ENCODE data around the gene DGCR2. TPM values are rescaled to one million over a fixed set of nuclear protein-coding genes. Genes with fewer than 3 reads are reported as not detected.

DGCR2 gene
- total and polyA plus RNA-seq, 2 experiments from 2014 or later, result 65.8 to 82.1 TPM

DNA sequence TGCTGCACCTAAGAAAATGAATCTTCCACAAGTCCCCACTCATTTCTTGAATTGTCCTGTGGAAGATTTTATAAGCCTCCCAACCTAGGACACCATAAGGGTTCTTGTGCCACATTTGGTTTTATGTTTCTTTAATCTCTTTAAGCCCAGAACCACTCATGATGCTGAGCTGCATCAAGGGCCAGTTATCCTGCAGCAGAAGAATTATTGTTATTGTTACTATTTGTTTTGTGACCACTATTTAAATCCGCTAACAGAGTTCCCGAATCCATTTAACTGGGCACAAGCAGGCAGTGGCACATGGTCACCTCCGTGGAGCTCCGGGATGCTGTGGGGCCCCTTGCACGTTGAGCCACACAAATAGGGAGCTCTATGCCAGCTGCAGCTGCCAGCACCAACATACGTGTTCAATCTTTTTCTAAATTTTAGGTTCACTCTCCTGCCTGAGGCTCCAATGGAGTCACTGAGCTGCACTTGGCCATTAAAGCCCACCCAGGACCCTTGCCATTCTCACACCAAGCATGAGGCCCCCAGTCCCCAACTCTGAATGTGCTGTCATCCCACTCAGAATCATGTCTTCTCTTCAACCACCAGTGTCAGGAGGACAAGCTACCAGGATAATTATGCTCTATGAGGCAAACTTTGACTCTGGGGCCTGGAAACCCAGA is 60.6 kb downstream of the DGCR2 start:
- Histone ChIP-seq H3K36me3 (peaks cover 34% of the 10 kb centered on the region), H3K4me1 (ENCODE audit: low read depth) (no peaks in the 10 kb centered on the region), H3K9me3 (ENCODE audit: low read depth) (no peaks in the 10 kb centered on the region), H3K4me3 (no peak overlapping the region), H3K27ac (no peak overlapping the region), H3K27me3 (no peaks in the 10 kb centered on the region)
- no peak for DNase-seq (ENCODE audit: low read depth in 1 of 2, low spot score in 1 of 2)
- TF ChIP-seq, protein P1, sequence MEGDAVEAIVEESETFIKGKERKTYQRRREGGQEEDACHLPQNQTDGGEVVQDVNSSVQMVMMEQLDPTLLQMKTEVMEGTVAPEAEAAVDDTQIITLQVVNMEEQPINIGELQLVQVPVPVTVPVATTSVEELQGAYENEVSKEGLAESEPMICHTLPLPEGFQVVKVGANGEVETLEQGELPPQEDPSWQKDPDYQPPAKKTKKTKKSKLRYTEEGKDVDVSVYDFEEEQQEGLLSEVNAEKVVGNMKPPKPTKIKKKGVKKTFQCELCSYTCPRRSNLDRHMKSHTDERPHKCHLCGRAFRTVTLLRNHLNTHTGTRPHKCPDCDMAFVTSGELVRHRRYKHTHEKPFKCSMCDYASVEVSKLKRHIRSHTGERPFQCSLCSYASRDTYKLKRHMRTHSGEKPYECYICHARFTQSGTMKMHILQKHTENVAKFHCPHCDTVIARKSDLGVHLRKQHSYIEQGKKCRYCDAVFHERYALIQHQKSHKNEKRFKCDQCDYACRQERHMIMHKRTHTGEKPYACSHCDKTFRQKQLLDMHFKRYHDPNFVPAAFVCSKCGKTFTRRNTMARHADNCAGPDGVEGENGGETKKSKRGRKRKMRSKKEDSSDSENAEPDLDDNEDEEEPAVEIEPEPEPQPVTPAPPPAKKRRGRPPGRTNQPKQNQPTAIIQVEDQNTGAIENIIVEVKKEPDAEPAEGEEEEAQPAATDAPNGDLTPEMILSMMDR (IDR thresholded peaks at IDR 0.05; ENCODE audit: low read depth, low read length), result no peak

DNA sequence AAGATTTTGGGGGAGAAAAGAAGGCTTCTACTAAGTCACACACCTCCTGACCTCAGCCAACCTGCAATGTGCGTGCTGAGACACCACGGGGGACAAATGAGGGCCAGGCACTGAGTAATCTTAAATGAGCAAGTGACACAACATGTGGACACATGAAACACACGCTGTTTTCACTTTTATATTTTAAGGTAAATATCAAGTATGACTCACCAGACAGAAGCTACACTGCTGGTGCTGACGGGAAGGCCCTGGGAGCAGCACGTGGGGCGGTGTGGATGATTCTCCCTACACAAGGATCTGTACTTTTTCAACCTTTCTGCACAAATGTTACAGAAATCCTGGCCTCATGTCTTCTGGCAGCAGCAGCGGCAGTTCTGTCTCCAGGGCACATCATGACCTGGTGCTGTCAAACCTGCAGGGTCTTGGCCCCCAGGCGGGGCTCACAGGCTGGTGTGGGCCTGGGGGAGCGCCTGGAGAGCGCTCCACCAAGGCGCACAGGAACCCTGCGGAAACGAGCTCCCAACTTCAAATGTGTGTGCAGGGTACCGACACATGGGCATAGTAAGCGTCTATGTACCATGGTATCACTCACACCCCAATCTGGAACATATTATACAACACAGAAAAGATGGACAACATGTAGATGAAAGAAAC is 61.7 kb downstream of the DGCR2 start:
- no peaks in the 10 kb centered on the region for H3K4me1 ChIP-seq (ENCODE audit: low read depth)
- no peak overlapping the region for H3K27ac ChIP-seq
- H3K27me3 ChIP-seq, result no peaks in the 10 kb centered on the region
- TF ChIP-seq, protein P1 (IDR thresholded peaks at IDR 0.05; ENCODE audit: low read depth, low read length), result no peak
- no peaks in the 10 kb centered on the region for H3K9me3 ChIP-seq (ENCODE audit: low read depth)
- no peak for DNase-seq (ENCODE audit: low read depth in 1 of 2, low spot score in 1 of 2)
- peaks cover 28% of the 10 kb centered on the region for H3K36me3 ChIP-seq
- H3K4me3 ChIP-seq, result no peak overlapping the region

DNA sequence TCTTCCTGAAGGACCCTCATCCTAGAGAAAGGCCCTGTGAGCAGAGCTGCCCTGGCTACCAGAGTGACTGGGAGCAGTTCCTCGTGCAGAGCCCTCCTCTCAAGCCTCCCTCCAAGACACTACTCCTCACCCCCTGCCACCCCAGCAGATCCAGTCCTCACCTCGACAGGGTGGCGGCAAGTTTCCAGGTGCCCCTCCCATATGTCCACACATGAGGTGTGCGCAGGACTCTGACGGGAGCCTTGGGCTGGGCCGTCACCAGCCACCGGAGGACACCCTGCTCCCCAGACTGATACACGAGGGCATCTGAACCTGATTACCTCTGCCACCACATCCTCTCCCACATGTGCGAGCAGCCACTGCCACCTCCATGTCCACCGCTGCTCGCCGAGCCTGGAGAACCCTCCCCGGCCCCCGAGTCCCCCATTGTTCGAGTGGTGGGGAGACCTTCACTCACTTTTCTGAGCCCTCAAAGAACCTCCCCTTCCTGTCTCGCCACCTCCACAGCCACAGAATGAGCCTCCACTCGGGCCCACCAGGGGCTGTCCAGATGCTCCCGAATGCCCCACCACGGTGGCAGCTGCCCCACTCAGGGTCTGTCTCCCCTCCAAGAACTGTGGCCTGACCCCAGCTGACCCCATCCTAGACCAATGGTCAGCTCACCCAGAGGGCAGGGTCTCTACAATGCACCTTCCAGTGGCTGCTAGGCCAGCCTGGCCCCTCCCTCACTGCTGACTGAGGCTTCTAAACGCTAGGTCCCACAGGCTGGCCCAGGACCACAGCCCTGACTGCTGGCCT is 62.5 kb downstream of the DGCR2 start:
- TF ChIP-seq, protein P1 (IDR thresholded peaks at IDR 0.05; ENCODE audit: low read depth, low read length), result no peak
- Histone ChIP-seq H3K27me3 (no peaks in the 10 kb centered on the region), H3K9me3 (ENCODE audit: low read depth) (no peaks in the 10 kb centered on the region), H3K36me3 (peaks cover 24% of the 10 kb centered on the region), H3K4me1 (ENCODE audit: low read depth) (no peaks in the 10 kb centered on the region), H3K27ac (no peak overlapping the region), H3K4me3 (no peak overlapping the region)
- DNase-seq (ENCODE audit: low read depth in 1 of 2, low spot score in 1 of 2), result no peak

DNA sequence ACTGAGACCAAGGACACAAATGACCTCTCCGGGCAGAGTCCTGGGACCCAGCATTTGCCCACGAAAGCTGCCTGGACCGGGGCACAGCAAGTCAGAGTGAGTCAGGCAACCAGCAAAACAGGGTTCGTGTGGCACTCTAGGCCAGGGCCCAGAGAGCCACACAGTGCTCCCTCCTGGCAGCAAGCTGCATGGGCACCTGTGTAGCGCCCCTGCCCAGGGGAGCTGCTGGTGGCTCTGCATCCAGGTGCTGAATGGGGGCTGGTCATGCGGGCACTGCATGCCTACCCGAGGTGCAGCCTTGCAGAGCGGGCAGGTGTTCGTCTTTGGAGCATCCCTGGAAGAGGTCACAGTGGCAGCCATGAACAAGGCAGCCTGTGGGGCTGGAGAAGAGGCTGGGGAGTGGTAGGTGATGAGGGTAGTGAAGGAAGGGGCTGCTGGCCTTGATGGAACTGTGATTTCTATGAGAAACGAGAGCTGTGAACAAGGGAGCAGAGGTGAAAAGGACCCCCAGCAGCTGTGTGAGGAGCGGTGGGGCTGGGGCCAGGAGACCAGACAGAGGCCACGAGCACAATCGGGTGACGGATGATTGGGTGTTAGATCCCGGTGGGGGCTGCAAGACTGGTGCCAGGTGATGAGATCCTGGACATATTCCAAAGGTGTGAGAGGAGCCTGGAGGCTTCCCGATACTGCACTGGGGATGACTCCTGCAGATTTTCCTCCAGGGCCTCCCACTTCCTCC is 63.3 kb downstream of the DGCR2 start:
- TF ChIP-seq, protein P1 (IDR thresholded peaks at IDR 0.05; ENCODE audit: low read depth, low read length), result no peak
- no peaks in the 10 kb centered on the region for H3K27me3 ChIP-seq
- H3K9me3 ChIP-seq (ENCODE audit: low read depth), result no peaks in the 10 kb centered on the region
- no peak overlapping the region for H3K4me3 ChIP-seq
- peaks cover 25% of the 10 kb centered on the region for H3K36me3 ChIP-seq
- no peak overlapping the region for H3K27ac ChIP-seq
- H3K4me1 ChIP-seq (ENCODE audit: low read depth), result no peaks in the 10 kb centered on the region
- DNase-seq (ENCODE audit: low read depth in 1 of 2, low spot score in 1 of 2), result no peak

DNA sequence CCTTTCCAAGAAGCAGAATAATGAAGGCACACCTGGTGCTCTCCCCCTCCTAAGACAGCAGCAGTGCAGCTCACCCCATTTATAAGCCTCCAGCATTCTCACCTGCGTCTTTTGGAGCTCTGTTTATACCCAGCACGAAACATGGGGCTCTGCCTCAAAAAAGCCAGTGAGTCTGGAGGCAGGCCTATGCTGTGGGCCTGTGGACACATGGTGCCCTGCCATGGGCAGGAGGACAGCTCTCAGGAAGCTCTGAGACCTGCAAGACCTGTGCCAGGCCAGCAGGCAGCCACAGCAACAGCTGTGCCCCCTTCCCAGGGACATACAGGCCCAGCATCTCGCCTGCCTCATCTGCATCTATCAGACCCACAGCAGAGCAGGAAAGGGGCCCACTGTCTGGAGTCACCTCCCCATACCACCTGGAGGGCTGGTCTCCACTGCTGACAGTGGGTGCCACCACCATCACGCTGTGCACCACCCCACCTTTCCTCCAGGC is 64.2 kb downstream of the DGCR2 start:
- H3K36me3 ChIP-seq, result peaks cover 26% of the 10 kb centered on the region
- H3K27ac ChIP-seq, result no peak overlapping the region
- H3K27me3 ChIP-seq, result no peaks in the 10 kb centered on the region
- H3K4me1 ChIP-seq (ENCODE audit: low read depth), result no peaks in the 10 kb centered on the region
- no peaks in the 10 kb centered on the region for H3K9me3 ChIP-seq (ENCODE audit: low read depth)
- no peak for DNase-seq (ENCODE audit: low read depth in 1 of 2, low spot score in 1 of 2)
- no peak overlapping the region for H3K4me3 ChIP-seq
- TF ChIP-seq, protein P1 (IDR thresholded peaks at IDR 0.05; ENCODE audit: low read depth, low read length), result no peak

Measured in cardiac muscle cell (in vitro differentiated cells and primary cell).